ENCODE data around the gene TBC1D16.

- TF ChIP-seq CTCF (IDR thresholded peaks at IDR 0.05; ENCODE audit: low read depth, low read length) (no peak), MYC (IDR thresholded peaks at IDR 0.05; ENCODE audit: low read depth, low read length) (no peak)
Measured at GRCh38 chr17:79960788-79961522, 74.7 kb downstream of the TBC1D16 start.
